OCI-LY1 (cell line): ENCODE results near the gene TMEM52.

ENCODE experiments used
- H2AFZ ChIP-seq: fragments of 200-600 bp; sonication (generic), shearing (Covaris generic); 2 replicates; pipeline ENCODE4 v1.6.0; 2014; ENCODE audit warnings: antibody characterized with exemption, mild to moderate bottlenecking, low read length
- H3F3A ChIP-seq: fragments of 200-600 bp; sonication (generic), shearing (Covaris generic); 2 replicates; pipeline ENCODE4 v1.6.0; 2014; ENCODE audit warnings: mild to moderate bottlenecking, antibody characterized with exemption, low read length, moderate library complexity; ENCODE audit not compliant: insufficient read depth
- H3K27ac ChIP-seq: fragments of 200-600 bp; sonication (generic); 2 replicates; pipeline ENCODE4 v1.5.1; 2014; ENCODE audit warnings: low read length, mixed run types, mild to moderate bottlenecking, low read depth; ENCODE audit not compliant: poor library complexity, severe bottlenecking
- H3K27me3 ChIP-seq: fragments of 200-600 bp; sonication (generic); 2 replicates; pipeline ENCODE4 v1.6.0; 2014; ENCODE audit warnings: antibody characterized with exemption, mild to moderate bottlenecking, low read length, moderate library complexity; ENCODE audit not compliant: insufficient read depth
- H3K36me3 ChIP-seq: fragments of 200-600 bp; sonication (generic); 2 replicates; pipeline ENCODE4 v1.6.1; 2014; ENCODE audit warnings: mild to moderate bottlenecking, antibody characterized with exemption, low read length, moderate library complexity, mixed read lengths; ENCODE audit not compliant: insufficient read depth
- H3K4me1 ChIP-seq: fragments of 200-600 bp; sonication (generic); 2 replicates; pipeline ENCODE4 v1.5.1; 2014; ENCODE audit warnings: mild to moderate bottlenecking, low read length, moderate library complexity; ENCODE audit not compliant: insufficient read depth, severe bottlenecking
- H3K4me2 ChIP-seq: fragments of 200-600 bp; sonication (generic), shearing (Covaris generic); 2 replicates; pipeline ENCODE4 v1.6.1; 2014; ENCODE audit warnings: low read length
- H3K4me3 ChIP-seq: fragments of 200-600 bp; sonication (generic); 2 replicates; pipeline ENCODE4 v1.5.1; 2014; ENCODE audit warnings: low read length, low read depth, mild to moderate bottlenecking, mixed read lengths; ENCODE audit not compliant: poor library complexity, severe bottlenecking
- H3K79me2 ChIP-seq: fragments of 200-600 bp; shearing (Covaris generic); 2 replicates; pipeline ENCODE4 v1.6.1; 2016; ENCODE audit warnings: mixed run types, low read length, mixed read lengths; ENCODE audit not compliant: insufficient read depth
- H3K9ac ChIP-seq: fragments of 200-600 bp; sonication (generic), shearing (Covaris generic); 2 replicates; pipeline ENCODE4 v1.6.1; 2014; ENCODE audit warnings: mild to moderate bottlenecking, low read length, mixed read lengths
- H3K9me2 ChIP-seq: fragments of 200-600 bp; sonication (generic), shearing (Covaris generic); 2 replicates; pipeline ENCODE4 v1.6.1; 2014; ENCODE audit warnings: low read depth, mild to moderate bottlenecking, low read length, mixed read lengths
- H3K9me3 ChIP-seq: fragments of 200-600 bp; shearing (Covaris generic); 2 replicates; pipeline ENCODE4 v1.6.1; 2014; ENCODE audit warnings: low read length, mixed read lengths
- H4K20me1 ChIP-seq: fragments of 200-600 bp; sonication (generic), shearing (Covaris generic); 2 replicates; pipeline ENCODE4 v1.6.0; 2016; ENCODE audit warnings: mild to moderate bottlenecking, low read length; ENCODE audit not compliant: insufficient read depth
- EZH2 ChIP-seq: fragments of 200-600 bp; sonication (generic), shearing (Covaris generic); IDR thresholded peaks from 2 replicates; pipeline ENCODE4 v1.8.0; 2017; ENCODE audit warnings: borderline replicate concordance, mixed run types, mild to moderate bottlenecking, antibody characterized with exemption, low read length, moderate library complexity, mixed read lengths
- TF ChIP-seq, protein P1 (sequence below): fragments of 200-600 bp; sonication (generic), shearing (Covaris generic); IDR thresholded peaks from 2 replicates; pipeline ENCODE4 v1.5.1; 2017; ENCODE audit warnings: mild to moderate bottlenecking, antibody characterized with exemption, low read length, moderate library complexity, mixed read lengths

The TMEM52 gene

DNA sequence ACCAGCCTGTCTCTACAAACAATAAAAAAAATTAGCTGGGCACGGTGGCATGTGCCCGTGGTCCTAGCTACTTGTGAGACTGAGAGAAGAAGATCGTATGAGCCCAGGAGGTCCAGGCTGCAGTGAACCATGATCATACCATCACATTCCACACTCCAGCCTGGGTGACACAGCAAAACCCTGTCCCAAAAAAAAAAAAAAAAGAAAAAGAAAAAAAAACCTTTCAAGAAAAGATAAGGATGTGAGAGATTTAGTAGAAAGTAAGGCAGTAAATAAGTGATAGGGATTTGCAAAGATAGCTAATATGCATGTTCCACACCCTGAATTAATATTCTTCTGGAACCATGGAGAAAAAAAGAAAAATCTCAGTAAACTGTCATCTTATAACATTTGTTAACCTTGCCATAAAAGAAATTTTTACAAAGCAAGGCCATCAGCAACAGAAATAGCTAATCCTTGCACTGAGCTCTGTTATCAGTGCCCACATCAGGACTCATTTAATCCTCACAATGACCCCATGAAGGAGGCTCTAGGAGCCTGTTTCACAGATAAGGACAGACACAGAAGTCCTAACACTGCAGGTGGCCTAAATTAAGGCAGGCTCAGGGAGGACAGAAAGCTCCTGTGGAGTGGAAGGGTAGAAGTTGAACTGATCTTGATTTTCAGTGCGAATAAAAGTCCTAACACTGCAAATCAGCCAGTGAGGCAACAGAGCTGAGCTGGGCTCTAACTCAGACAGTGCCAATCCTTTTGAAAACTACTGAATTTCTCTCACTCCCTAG is 35.8 kb downstream of the TMEM52 start:
- Histone ChIP-seq H3K4me3 (no peak overlapping the region), H4K20me1 (no peaks in the 10 kb centered on the region), H3K27me3 (no peaks in the 10 kb centered on the region), H3K36me3 (peaks cover 39% of the 10 kb centered on the region), H2AFZ (no peak overlapping the region), H3K4me2 (peak overlapping the region; percentile 2; the same call in 1 of the 2 replicates), H3K9me2 (no peaks in the 10 kb centered on the region), H3K79me2 (peaks cover 100% of the 10 kb centered on the region), H3K27ac (peak overlapping the region; percentile 31), H3K9ac (peak overlapping the region; percentile 15; the same call in 1 of the 2 replicates), H3F3A (no peaks in the 10 kb centered on the region), H3K9me3 (no peaks in the 10 kb centered on the region), H3K4me1 (peaks cover 71% of the 10 kb centered on the region)
- TF ChIP-seq EZH2 = no peak
- TF ChIP-seq, protein P1, sequence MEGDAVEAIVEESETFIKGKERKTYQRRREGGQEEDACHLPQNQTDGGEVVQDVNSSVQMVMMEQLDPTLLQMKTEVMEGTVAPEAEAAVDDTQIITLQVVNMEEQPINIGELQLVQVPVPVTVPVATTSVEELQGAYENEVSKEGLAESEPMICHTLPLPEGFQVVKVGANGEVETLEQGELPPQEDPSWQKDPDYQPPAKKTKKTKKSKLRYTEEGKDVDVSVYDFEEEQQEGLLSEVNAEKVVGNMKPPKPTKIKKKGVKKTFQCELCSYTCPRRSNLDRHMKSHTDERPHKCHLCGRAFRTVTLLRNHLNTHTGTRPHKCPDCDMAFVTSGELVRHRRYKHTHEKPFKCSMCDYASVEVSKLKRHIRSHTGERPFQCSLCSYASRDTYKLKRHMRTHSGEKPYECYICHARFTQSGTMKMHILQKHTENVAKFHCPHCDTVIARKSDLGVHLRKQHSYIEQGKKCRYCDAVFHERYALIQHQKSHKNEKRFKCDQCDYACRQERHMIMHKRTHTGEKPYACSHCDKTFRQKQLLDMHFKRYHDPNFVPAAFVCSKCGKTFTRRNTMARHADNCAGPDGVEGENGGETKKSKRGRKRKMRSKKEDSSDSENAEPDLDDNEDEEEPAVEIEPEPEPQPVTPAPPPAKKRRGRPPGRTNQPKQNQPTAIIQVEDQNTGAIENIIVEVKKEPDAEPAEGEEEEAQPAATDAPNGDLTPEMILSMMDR = no peak

DNA sequence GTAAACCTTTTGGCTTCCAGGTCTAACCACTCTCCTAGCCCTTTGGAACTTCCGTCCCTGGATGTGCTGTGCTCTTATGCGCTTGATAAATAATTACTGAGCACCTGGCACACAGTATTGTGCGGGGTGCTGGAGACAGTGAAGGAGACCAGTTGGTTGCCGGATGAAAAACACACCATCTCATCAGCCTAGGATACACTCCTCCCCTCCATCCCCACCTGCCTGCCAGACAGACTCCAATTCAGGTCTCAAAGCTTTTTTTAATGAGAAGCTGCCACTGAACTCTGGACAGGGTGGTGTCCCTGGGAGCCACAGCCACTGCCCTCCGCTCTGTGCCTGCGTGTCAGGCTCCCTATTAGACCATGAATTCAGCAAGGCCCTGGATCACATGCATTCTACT is 37.4 kb downstream of the TMEM52 start:
- Histone ChIP-seq H3K4me2 (peak overlapping the region; percentile 54), H3K9me3 (no peaks in the 10 kb centered on the region), H3K27me3 (no peaks in the 10 kb centered on the region), H3K27ac (peak overlapping the region; percentile 49), H3K9me2 (no peaks in the 10 kb centered on the region), H4K20me1 (no peaks in the 10 kb centered on the region), H3F3A (no peaks in the 10 kb centered on the region), H3K4me1 (peaks cover 60% of the 10 kb centered on the region), H3K9ac (no peak overlapping the region; the same call in 1 of the 2 replicates), H3K36me3 (peaks cover 47% of the 10 kb centered on the region), H3K79me2 (peaks cover 100% of the 10 kb centered on the region), H3K4me3 (peak overlapping the region; percentile 7), H2AFZ (no peak overlapping the region)
- no peak for TF ChIP-seq EZH2
- TF ChIP-seq, protein P1 = no peak

DNA sequence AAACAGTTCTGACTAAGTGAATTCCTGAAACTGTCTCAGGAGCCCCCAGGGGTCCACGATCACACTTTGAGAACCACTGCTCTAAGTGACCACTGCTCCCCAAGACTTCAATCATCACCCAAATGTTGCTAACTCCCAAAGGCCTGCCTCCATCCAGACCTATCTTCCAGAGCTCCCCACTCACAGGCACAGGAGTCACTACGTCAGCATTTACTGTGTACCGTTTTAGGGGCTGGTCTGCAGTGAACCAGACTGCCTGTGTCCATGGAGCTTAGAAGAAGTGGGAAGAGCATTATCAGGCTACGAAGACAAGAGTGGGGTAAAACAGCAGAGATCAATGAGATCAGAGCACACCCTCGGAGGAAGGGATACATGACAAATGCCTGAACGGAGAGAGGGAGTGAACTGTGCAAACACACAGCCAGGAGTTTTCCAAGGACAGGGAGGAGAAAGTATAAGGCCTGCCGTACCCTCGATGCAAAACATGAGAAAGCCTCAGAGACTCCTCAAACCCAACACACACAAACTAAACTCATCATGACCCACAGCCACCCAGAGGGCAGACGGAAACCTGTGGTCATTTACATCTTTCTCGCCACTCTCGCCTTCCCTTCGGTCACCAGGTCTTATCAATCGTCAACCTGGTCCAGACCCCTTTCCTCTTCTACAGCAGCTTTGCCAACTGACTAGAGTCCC is 38.3 kb downstream of the TMEM52 start:
- H2AFZ ChIP-seq = no peak overlapping the region
- peaks cover 50% of the 10 kb centered on the region for H3K36me3 ChIP-seq
- no peaks in the 10 kb centered on the region for H3F3A ChIP-seq
- no peaks in the 10 kb centered on the region for H3K27me3 ChIP-seq
- peaks cover 100% of the 10 kb centered on the region for H3K79me2 ChIP-seq
- H4K20me1 ChIP-seq = no peaks in the 10 kb centered on the region
- peak overlapping the region; percentile 54 for H3K4me2 ChIP-seq
- peak overlapping the region; percentile 49 for H3K27ac ChIP-seq
- H3K4me1 ChIP-seq = peaks cover 50% of the 10 kb centered on the region
- H3K9ac ChIP-seq = peak overlapping the region; percentile 20; the same call in 1 of the 2 replicates
- H3K9me2 ChIP-seq = no peaks in the 10 kb centered on the region
- TF ChIP-seq, protein P1 = no peak
- no peak for TF ChIP-seq EZH2
- no peaks in the 10 kb centered on the region for H3K9me3 ChIP-seq
- H3K4me3 ChIP-seq = peak overlapping the region; percentile 7
